ENCODE measurements around the gene PSMD3.

Gene PSMD3

DNA sequence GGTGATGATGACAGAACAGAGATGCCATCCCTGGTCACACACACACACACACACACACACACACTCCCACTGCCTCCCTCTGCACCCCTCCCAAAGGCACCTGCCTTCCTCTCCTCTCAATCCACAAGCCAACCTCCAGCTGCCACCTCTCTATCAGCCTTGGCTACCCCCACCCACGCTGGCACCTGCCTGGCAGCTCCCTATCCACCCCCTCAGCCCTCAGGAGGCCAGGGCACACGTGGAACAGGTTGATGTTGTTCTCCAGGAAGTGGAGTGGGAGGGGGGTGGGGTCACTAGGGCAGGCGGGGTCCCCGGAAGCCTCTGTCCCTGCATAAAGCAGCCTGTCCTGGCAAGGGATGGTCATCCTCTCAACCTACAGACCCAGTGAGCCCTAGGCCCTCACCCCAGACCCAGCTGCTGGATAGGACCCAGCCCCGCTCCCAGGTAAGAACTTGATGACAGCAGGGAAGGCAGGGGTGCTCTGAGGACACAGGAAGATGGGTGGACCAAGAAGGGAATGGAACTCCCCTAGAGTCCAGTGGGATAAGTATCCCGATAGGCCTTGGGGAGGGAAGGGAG lies 17.9 kb upstream of the PSMD3 start, which contains the start of gene GSDMA:
Gene GSDMA (plus strand): TSS at position 363 of the 579 bp plus-strand sequence. CDS start 2,684 bp downstream, outside the sequence.
- DNase-seq: no peak

DNA sequence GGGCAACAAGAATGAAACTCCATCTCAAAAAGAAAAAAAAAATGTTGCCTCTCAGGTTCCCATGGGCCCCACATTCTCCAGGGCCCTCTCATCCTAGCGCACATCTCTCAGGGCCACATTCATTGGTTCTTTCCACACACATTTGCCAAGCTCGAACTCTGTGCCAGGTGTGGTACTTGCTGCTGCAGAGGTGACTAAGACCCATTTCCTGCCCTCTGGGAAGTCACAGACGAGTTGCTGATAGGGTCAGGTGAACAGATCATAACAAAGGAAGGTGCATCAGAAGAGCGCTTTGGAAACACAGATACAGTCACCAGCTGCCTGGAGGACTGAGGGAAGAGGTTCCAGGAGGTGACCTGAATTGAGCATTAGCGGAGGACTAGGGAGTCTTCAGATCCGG lies 16.8 kb upstream of the PSMD3 start:
- peak in 1 of 4 experiments; percentile 35 for DNase-seq

DNA sequence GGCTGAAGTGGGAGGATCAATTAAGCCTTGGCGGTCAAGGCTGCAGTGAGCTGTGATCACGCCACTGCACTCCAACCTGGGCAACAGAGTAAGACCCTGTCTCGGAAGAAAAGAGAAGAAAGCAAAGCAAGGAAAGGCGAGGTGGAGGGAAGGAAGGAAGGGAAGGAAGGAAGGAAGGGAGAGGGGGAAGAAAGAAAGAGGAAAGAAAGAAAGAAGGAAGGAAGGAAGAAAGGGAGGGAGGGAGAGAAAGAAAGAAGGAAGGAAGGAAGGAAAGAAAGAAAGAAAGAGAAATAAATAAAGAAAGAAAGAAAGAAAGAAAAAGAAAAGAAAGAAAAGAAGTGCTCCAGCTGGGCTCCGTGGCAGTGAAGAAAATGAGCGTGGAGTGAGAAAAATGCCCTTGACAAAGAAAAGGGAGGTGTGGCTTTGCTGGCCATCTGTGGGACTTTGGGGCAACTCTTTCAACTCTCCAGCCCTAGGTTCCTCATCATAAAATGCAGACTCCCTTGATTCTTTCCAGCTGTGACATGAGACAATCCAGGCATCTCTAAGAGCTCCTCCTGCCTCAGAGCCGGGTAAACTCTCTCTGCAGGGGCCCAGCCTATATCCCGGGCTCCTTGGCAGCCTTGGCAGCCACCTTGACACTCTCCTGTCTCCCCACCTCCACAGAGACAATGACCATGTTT lies 15.4 kb upstream of the PSMD3 start:
- no peak for DNase-seq

DNA sequence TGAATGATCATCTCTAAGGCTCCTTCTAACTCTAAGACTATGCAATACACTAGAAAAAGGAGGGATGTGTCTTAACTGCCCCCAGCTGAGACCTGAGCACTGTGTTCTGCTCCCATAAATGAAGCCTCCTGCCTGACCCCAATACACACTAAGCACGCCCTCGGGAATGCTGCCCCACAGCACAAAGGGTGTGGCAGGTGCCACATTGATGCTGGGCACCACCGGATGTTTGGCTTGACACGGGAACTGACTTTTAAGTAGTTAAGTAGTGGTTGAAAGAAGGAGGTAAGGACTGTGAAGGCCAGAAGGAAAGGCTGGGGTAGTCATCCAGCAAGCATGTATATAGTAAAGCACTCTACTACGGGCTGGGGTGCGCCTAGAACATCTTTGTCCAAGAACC lies 13.8 kb upstream of the PSMD3 start:
- DNase-seq: no peak

DNA sequence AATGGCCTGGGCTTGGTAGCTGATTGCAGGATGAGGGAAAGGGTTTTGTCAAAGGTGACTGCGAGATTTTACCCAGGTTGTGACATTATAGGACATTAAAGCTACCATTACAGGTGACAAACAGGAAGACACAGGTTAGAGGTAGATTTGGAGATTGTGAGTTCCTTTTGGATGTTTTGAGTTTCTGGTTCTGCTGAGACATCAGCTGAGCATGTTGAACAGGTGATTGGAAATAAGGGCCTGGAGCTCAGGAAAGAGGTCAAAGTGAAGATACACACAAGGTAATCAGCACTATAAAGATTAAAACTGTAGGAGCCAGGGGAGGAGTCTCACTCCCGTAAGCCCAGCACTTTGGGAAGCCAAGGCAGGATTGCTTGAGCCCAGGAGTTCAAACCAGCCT lies 11.8 kb upstream of the PSMD3 start:
- no peak for DNase-seq

DNA sequence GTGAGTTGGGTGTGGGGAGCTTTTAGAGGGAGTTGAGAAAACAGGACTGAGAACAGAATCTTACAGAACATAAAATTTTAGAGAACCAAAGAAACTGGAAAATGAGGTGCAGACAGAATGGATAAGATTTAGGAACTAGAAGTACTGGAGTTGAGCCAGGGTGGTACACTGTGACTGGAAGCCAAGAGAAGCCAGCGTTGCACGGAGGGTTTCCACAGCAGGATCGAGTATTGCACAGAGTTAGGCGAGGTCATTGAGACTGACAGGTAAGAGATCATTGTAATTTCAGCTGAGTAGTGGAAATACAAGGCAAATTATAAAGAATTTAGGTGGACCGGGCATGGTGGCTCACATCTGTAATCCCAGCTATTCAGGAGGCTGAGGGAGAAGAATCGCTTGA lies 11.2 kb upstream of the PSMD3 start:
- DNase-seq: no peak

DNA sequence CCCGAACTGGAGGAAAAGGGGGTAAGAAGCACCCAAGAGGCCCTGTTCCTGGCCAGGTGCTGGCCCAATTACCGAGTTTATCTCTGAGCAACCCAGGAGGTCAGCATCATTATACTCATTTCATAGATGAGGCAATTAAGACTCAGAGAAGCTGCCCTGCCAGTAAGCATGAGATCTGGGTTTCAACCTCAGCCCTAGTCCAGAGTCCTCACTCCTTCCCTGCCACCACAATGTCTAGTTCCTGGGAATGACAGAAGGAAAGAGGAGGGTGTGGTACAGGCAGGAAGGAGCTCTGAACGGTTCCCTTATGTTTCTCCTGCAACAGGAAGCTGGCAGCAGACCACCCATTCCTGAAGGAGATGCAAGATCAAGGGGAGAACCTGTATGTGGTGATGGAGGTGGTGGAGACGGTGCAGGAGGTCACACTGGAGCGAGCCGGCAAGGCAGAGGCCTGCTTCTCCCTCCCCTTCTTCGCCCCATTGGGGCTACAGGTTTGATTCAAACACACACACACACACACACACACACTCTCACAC lies 10.4 kb upstream of the PSMD3 start:
- no peak for DNase-seq

DNA sequence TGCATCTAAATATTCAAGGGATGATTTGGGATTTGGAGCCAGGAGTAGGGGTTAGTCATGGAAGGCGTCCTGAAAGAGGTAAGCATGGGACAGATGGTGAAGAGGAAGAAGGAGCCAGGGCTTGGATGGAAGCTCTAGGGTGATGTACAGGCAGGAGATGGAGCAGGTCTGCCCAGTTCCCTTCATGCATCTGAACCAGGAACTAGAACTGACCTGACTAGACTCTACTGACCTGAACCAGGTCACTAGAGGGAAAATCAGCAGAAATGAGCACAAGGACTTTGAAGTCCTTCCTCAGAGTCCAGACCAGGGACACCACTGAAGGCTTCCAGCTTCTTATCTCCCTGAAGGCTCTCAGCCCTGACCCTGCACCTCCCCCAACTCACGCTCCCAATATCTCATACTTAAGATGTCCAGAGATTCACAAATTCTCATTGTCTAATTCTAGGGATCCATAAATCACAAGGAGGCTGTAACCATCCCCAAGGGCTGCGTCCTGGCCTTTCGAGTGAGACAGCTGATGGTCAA lies 9.5 kb upstream of the PSMD3 start:
- DNase-seq: no peak

DNA sequence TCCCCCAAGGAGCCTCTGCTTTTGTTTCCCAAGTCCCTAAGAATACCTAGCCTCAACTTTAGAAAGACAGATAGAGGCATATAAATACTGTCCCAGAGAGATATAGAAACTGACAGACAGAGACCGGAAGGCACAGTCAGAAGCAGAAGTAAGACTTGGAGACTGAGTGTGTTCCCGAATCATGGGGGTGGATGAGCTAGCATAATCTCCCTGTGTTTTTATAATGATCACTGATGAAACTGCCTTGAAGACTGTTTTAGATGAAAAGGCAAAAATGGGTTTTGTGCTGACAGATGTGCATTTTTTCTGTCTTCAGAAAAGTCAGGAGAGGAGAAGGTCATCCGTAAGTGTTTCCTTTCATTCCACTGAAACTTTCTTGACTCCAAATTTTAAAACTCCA lies 8.3 kb upstream of the PSMD3 start:
- no peak for DNase-seq

DNA sequence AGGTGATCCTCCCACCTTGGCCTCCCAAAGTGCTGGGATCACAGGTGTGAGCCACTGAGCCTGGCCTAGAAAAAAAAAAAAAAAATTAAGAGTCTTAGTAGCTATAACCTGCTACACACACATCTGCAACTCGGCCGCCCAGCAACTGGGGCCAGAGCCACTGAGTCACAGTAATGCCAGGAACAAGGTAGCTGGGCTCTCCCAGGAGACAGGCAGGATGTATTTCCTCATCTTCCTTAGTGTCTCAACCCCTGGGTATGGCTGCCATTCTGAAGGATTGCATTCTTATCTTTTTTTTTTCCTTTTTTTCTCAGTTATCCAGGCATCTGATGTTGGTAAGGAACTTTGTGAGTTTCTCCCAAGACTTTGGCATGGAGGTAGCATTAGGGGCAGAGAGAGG lies 7.1 kb upstream of the PSMD3 start:
- no peak for DNase-seq

DNA sequence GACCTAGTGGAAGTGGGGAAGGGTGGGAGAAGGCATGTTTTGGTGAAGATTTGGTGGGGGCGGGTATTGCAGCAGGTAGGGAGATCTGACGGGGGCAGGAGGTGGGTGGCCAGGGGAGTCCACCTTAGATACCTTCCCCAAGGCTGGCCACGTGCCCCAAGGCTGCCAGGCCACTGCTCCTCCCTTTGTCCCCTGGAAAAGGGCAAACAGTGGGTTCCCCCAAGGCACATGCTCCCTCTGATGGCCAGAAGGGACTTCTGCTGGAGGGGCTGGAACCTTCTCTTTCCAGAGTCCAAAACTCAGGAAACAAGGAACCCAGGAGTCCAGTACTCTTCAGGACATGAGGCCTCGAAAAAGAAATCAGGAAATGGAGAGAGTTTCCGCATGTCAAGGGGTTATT lies 6.2 kb upstream of the PSMD3 start:
- DNase-seq: no peak

DNA sequence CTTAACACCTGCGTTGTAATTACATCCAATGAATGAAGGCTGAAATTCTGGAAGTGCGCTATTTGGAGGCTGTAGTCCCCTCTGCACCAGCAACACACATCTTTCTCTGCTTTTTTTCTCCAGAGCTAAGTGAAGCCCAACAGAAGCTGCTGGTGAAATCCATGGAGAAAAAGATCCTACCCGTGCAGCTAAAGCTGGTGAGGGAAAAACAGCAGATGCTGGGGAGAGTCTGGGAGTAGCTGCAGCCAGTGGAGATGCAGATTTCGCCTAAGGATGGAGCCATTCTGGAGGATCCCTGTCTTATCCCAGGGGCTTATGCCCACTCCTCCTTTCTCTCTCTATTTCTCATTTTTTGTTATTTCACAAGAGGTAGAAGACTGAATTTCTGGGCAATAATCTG lies 4.8 kb upstream of the PSMD3 start:
- DNase-seq: no peak

DNA sequence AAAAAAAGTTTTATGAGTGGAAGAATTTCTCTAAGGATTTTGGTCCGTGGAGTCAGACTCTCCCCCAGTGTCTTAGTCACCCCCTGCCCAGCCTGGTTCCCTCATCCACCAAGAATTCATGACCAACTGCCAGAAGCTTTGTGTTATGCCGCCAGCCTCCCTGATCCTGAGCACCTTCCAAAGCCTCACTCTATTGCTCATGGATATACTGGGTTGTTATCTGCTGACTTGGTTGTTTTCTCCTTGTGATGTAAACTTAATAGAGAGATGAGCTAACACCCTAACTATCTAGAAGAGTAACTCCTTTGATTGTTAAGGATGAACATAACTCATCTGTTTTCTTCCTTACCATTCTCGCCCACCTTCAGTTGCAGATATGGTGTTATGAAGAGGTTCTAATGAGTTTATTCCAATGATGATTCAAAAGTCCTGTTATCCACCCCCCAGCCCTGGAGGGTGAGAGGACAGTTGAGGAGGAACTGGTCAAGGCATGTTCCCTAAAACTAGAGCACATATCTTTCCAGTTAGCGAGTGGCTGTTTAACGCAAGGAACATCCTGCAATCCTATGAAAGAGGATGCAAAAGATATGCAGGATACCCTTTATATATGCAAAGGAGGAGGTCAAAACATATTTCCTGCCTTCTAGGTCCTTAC lies 1.5 kb upstream of the PSMD3 start:
- DNase-seq: no peak

DNA sequence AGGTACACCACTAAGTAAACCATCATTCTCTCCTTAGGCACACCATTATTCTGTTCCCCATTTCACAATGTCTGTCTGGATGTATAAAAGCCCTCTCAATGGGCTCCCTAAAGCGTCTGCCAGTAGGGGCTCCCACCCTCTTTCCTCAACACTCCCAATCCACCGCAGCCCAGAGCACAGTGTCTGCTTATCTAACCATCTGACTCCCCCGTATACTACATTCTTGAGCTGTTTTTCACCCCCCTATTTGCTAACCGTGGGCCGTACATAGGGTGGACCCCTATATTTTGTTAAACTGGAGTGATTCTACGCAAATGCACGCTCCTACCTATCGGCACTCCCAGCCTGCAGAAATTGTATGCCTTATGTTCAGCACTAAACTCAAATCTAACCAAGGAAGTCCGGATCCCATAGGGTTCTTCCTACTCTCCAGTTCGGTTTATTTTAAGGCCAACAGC lies 685 bp upstream of the PSMD3 start:
- no peak for DNase-seq

DNA sequence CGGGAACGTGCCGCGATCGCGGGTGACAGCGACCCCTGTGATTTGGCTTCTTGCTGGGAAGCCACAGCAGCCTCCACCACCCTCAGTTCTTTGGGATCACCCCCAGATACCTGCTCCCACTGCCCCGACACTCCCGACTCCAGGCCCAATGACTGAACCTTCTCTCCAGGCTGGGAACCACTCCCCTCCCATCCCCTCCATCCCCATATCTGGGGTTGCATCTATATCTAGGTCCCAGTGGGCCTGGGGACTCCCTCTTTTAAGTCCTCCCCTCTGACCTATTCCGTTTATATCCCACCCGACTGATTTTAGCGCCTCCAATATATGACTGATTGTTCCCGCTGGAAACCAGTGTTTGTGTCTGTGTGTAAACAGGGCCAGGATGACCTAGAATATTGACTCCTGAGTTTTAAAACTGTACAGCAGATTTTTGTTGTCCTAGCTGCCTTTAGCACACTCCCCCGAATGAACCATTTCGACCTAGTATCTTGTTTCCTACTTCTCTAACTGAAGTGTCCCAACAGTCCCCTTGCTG lies 667 bp downstream of the PSMD3 start:
- DNase-seq: no peak

DNA sequence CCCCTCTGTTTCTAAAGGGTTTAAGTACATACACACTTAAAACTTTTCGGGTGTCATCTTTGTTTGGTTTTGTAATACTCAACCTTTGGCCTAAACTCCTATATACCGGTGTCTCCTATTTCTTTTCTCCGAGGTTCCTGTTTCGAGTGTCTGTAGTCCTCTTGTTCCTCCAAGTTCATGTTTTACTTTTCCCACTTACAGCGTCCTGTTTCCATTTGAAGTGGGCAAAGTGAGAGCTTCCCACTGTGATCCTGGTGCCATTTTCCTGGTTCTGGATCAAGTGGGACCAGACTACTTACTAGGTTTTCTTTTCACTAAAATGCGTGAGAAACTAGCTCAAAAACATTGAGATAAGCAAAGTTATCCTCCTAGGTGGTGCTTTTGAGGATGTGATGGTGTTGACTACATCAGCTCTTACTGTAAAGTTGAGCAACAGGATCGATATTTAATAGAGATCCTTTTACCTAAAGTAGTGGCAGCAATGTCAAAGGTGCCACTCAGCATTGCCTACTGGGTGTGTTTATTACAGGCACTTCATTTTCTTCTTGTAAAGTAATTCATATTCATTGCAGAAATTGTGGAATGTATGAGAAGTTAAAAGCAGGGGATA lies 1.3 kb downstream of the PSMD3 start:
- no peak for DNase-seq

DNA sequence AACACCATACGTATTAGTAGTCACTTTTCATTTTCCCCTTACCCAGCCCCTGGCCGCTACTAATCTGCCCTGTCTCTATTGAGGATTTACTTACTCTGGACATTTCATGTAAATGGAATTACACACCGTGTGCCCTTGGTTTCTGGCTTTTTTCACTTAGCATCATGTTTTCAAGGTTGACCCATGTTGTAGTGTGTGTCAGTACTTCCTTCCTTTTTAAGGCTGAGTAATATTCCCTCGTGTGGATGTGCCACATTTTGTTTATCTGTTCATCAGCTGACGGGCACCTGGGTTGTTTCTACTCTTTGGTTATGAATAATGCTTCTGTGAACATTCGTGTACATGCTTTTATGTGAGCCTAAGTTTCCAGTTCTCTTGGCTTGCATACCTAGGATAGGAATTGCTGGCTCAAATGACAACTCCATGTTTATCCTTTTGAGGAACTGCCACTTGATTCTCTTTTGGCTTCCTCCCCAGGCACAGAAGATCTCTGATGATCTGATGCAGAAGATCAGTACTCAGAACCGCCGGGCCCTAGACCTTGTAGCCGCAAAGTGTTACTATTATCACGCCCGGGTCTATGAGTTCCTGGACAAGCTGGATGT lies 7.7 kb downstream of the PSMD3 start:
- no peak for DNase-seq

DNA sequence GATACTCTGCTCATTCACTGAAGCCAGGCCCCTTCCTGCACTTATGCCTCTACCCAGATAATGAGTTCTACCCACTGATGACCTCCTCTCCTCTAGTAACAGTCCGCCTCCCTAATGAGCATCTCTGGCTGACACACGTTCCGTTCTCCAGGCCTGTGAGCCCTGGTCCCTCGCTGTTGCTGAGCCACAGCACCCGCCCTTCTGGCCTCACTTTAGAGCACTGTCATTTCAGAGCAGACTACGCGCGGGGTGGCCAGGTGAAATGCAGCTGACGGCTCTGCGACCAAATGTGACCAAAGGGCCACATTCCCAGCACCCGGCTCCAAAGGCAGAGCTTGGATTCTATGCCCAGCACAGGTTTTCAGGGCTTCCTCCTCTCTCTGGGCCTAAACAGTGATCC lies 13.8 kb downstream of the PSMD3 start:
- DNase-seq: no peak

DNA sequence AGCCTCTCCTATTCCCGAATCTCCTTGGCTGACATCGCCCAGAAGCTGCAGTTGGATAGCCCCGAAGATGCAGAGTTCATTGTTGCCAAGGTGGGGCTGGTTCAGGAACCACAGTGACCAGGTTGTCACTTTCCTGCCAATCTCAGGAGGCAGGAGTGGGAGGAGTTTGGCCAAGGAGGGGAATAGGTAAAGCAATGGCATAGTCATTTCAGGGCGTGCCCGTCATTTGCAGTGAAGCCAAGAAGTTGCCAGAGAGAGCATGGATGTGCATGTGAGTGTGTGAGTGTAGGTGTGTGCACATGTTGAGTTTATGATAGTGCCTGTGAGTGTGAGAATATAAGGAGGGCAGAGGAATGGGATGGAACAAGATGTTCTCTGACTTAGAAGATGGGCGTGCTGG lies 14.8 kb downstream of the PSMD3 start:
- DNase-seq: no peak

DNA sequence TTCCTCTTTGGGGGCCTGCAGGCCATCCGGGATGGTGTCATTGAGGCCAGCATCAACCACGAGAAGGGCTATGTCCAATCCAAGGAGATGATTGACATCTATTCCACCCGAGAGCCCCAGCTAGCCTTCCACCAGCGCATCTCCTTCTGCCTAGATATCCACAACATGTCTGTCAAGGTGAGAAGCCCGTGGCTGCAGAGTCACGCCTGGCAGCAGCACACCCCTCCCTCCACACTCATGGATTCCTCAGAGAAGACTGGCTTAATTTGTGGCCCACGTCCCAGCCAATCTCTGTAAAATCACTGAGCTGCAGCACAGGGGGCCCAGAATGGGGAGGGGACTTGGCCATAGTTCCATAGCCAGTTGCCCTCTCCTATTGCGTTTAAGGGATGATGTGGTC lies 15.6 kb downstream of the PSMD3 start:
- DNase-seq: no peak

DNA sequence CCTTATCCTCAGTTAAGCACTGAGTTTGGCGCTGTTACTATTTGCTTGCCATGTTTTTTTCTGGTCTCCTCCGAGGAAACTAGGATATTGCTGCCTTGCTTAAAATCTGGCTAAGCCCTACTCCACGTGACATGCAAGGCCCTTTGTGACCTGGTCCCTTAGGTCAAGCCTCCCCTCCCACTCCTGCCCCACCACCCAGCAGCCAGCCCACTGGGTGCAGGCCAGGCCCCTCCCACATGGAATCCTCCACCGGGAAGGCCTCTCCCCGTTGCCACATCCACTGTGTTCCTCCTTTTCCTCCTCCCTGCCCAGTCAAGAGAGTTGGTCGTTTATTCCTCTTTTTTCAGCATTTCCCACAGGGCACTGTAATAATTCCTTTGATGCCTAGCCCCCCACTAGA lies 16.2 kb downstream of the PSMD3 start:
- DNase-seq: no peak

DNA sequence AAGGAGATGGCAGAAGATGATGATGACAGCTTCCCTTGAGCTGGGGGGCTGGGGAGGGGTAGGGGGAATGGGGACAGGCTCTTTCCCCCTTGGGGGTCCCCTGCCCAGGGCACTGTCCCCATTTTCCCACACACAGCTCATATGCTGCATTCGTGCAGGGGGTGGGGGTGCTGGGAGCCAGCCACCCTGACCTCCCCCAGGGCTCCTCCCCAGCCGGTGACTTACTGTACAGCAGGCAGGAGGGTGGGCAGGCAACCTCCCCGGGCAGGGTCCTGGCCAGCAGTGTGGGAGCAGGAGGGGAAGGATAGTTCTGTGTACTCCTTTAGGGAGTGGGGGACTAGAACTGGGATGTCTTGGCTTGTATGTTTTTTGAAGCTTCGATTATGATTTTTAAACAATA lies 16.9 kb downstream of the PSMD3 start:
- DNase-seq: no peak

DNA sequence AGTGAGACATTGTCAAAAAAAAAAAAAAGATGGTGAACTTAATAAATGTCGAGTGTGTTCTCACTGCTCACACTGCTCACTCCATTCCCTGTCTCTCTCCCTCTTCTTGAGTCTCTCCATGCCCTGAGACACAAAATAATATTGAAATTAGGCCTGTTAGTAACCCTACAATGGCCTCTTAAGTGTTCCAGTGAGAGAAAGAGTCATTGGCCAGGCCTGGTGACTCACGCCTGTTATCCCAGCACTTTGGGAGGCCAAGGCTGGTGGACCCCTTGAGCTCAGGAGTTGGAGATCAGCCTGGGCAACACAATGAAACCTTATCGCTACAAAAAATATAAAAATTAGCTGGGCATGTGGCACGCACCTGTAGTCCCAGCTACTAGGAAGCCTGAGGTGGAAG lies 18.5 kb downstream of the PSMD3 start:
- DNase-seq: no peak

All from activated naive CD4-positive, alpha-beta T cell (primary cell).